HFFc6 (cell line): Measurements from ENCODE around the gene DNAAF3. TPM values are rescaled to one million over a fixed set of nuclear protein-coding genes. Genes with fewer than 3 reads are reported as not detected.

Experiments used
- DNase-seq: peaks from one replicate; pipeline ENCODE4 v3.0.0-alpha.2; 2018
- H3K27ac Mint-ChIP-seq: 2 replicates; pipeline ENCODE4 v1.8.0; 2020; ENCODE audit warnings: mild to moderate bottlenecking, mixed read lengths
- H3K27me3 Mint-ChIP-seq: 2 replicates; pipeline ENCODE4 v1.8.0; 2021; ENCODE audit warnings: mild to moderate bottlenecking, moderate library complexity, mixed read lengths; ENCODE audit not compliant: insufficient read depth
- H3K36me3 Mint-ChIP-seq: 2 replicates; pipeline ENCODE4 v1.8.0; 2021; ENCODE audit warnings: low read depth, mixed read lengths
- H3K4me1 Mint-ChIP-seq: 2 replicates; pipeline ENCODE4 v1.8.0; 2020; ENCODE audit warnings: low read depth, mixed read lengths
- H3K4me3 Mint-ChIP-seq: 2 replicates; pipeline ENCODE4 v1.8.0; 2020; ENCODE audit warnings: mild to moderate bottlenecking, moderate library complexity, mixed read lengths
- H3K9me3 Mint-ChIP-seq: 2 replicates; pipeline ENCODE4 v1.8.0; 2020; ENCODE audit warnings: mild to moderate bottlenecking, mixed read lengths
- total RNA-seq, 6 experiments: library from RNA; stranded (reverse); fragmentation: NEBNext Ultra II Directional; extraction: Animal tissue kit (Norgen Biotek cat#: 25700); gene quantifications; 2 replicates in 1 of 6; 3 replicates in 5 of 6; pipeline ENCODE4 v1.2.3, GENCODE V29; 2021
- TF ChIP-seq, protein P1 (sequence below): fragments of 200-600 bp; sonication (generic); IDR thresholded peaks from 2 replicates; pipeline ENCODE4 v1.5.0; 2021; ENCODE audit warnings: antibody characterized with exemption, mild to moderate bottlenecking

DNAAF3 gene
- total RNA-seq, 6 experiments from 2014 or later = 0.20 to 1.1 (median 0.72) TPM

DNA sequence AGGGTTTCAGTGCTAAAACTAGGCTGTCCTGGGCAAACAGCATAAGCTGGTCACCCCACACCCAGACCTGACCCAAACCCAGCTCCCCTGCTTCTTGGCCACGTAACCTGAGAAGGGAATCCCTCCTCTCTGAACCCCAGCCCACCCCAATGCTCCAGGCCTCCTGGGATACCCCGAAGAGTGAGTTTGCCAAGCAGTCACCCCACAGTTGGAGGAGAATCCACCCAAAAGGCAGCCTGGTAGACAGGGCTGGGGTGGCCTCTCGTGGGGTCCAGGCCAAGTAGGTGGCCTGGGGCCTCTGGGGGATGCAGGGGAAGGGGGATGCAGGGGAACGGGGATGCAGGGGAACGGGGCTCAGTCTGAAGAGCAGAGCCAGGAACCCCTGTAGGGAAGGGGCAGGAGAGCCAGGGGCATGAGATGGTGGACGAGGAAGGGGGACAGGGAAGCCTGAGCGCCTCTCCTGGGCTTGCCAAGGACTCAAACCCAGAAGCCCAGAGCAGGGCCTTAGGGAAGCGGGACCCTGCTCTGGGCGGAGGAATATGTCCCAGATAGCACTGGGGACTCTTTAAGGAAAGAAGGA lies 51.8 kb downstream of the DNAAF3 start:
- no peak for DNase-seq
- H3K4me1 Mint-ChIP-seq = peaks cover 34% of the 10 kb centered on the region
- H3K27ac Mint-ChIP-seq = peak overlapping the region; percentile 94
- H3K4me3 Mint-ChIP-seq = peak overlapping the region; percentile 97
- no peaks in the 10 kb centered on the region for H3K9me3 Mint-ChIP-seq
- TF ChIP-seq, protein P1, sequence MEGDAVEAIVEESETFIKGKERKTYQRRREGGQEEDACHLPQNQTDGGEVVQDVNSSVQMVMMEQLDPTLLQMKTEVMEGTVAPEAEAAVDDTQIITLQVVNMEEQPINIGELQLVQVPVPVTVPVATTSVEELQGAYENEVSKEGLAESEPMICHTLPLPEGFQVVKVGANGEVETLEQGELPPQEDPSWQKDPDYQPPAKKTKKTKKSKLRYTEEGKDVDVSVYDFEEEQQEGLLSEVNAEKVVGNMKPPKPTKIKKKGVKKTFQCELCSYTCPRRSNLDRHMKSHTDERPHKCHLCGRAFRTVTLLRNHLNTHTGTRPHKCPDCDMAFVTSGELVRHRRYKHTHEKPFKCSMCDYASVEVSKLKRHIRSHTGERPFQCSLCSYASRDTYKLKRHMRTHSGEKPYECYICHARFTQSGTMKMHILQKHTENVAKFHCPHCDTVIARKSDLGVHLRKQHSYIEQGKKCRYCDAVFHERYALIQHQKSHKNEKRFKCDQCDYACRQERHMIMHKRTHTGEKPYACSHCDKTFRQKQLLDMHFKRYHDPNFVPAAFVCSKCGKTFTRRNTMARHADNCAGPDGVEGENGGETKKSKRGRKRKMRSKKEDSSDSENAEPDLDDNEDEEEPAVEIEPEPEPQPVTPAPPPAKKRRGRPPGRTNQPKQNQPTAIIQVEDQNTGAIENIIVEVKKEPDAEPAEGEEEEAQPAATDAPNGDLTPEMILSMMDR = no peak
- H3K27me3 Mint-ChIP-seq = peaks cover 12% of the 10 kb centered on the region
- peaks cover 10% of the 10 kb centered on the region for H3K36me3 Mint-ChIP-seq

DNA sequence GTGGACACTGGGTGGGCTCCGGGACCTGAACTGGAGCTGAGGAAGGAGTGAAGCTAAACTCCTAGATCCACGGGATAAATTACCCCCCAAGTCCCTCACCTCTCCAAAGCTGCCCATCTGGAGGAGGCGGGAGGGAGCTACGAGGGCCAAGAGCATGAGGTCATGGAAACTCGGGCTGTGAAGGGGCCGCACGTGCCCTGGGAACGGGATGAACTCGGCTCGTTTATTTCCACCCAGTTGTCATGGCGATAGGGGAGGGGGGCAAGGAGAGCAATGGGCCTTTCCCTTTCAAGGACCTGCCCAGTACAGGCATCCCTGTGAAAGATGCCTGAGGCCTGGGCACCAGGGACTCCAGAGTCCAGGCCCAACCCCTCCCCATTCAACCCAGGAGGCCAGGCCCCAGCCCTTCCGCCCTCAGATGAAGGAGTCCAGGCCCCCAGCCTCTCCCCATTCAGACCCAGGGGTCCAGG lies 52.8 kb downstream of the DNAAF3 start:
- Mint-ChIP-seq H3K36me3 (peaks cover 19% of the 10 kb centered on the region), H3K27me3 (peaks cover 12% of the 10 kb centered on the region), H3K4me3 (peak overlapping the region; percentile 73; the same call in 1 of the 2 replicates), H3K9me3 (no peaks in the 10 kb centered on the region), H3K4me1 (peaks cover 34% of the 10 kb centered on the region), H3K27ac (peak overlapping the region; percentile 94)
- TF ChIP-seq, protein P1 = no peak
- peak; percentile 93 for DNase-seq

DNA sequence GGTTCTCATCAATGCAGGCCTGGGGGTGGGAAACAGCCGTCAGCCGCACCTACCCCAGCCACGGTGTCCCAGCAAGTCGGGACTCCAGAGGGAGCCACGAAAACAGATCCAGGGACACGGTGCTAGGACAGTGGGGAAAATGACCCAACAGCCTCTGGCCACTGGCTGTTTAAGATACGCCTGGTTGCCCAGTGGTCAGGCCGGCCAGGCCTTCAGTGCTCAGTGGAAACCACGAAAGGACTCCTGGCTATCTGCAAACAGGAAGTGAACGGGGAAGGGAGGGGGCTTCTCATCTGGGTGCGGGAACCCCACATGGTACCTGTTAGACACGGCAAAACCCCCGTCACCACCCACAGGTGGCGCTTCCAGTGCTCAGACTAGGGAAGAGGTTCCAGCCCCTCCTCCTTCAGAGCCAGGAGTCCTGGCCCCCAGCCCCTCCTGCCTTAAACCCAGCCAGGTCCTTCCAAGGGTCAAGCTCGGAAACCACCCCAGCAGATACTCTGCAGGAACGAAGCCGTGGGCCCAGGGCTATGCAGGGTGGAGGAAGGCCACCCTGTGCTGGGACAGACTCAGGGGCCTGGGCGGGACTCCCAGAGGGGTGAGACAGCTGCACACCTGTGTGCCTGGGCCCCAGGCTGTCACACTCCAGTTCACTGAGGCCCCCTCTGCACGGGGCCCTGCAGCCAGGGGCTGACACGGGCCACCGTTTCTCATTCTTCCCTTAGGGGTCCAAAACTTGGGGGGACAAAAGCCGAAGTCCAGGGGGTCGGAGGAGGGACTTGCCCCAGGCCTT lies 53.4 kb downstream of the DNAAF3 start:
- H3K27me3 Mint-ChIP-seq = peaks cover 12% of the 10 kb centered on the region
- H3K27ac Mint-ChIP-seq = peak overlapping the region; percentile 94
- no peak for DNase-seq
- H3K9me3 Mint-ChIP-seq = no peaks in the 10 kb centered on the region
- 0 out of 2 replicates have a peak overlapping the region, but pooled peaks have one; percentile 73 for H3K4me3 Mint-ChIP-seq
- H3K4me1 Mint-ChIP-seq = peaks cover 29% of the 10 kb centered on the region
- TF ChIP-seq, protein P1 = peak; percentile 39
- H3K36me3 Mint-ChIP-seq = peaks cover 23% of the 10 kb centered on the region

DNA sequence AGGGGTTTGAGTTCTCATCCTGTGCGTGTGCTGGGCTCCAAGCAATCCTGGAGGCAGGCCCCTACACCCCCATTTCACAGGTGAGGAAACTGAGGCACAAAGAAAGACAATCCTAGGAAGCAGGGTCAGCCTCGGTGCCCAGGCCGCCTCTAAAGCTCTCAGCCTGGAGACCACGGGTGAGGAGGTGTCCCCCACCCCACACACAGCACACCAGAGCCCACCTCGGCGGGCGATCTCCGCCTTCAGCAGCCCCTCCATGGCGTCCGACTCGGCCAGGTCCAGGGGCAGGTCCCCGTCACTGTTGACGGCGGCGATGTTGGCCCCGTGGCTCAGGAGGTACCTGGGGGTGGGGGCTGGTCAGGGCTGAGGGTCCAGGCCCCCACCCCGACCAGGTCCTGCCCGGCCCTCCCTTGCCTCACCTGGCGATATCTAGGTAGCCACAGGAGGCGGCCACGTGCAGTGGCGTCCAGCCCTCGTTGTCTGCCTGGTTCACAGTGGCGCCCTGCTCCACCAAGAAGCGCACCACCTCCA lies 54.1 kb downstream of the DNAAF3 start:
- Mint-ChIP-seq H3K4me3 (no peak overlapping the region), H3K4me1 (peaks cover 25% of the 10 kb centered on the region), H3K27ac (peak overlapping the region; percentile 94; the same call in 1 of the 2 replicates), H3K27me3 (peaks cover 12% of the 10 kb centered on the region), H3K9me3 (no peaks in the 10 kb centered on the region), H3K36me3 (peaks cover 23% of the 10 kb centered on the region)
- no peak for DNase-seq
- TF ChIP-seq, protein P1 = no peak

DNA sequence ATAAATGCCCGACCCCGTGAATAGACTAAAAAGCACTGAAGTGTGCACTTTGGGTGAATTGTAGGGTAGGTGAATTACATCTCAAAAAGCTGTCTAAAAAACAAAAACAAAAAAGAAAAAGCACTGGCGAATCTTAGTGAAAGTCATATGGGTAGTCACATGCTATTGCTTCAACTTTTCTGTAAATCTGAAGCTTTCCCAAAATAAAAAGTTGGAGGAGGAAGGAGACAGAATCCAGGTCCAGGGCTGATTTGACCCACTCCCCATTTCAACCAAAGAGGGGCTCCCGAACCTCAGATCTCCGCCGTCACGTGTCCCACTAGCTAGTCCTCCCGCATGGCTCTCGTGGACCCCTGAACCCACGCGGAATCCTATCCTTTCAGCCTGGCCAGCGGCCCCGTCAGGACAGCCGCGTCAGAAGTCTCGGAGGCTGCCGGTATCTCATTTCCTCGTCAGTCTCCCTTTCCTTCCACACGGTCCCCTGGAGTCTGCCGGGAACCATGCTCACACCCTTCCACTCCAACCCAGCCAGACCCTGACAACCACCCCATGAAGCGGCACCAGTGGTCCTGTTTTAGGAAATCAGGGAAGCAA lies 55.1 kb downstream of the DNAAF3 start:
- TF ChIP-seq, protein P1 = no peak
- Mint-ChIP-seq H3K36me3 (peaks cover 22% of the 10 kb centered on the region), H3K4me1 (peaks cover 25% of the 10 kb centered on the region), H3K9me3 (no peaks in the 10 kb centered on the region), H3K4me3 (no peak overlapping the region), H3K27ac (peak overlapping the region; percentile 47), H3K27me3 (peaks cover 6% of the 10 kb centered on the region)
- no peak for DNase-seq
